H4 (cell line): Measurements from ENCODE around the gene FITM1. TPM values are rescaled to one million over a fixed set of nuclear protein-coding genes. Genes with fewer than 3 reads are reported as not detected.

ENCODE experiments used
- DNase-seq: peaks from one replicate; pipeline ENCODE4 v3.0.0-alpha.2; 2015; ENCODE audit warnings: low spot score
- total RNA-seq: library from RNA; depleted of rRNA; stranded (reverse); fragments of >200 nt; shearing (Covaris generic); gene quantifications from 2 replicates; pipeline ENCODE4 v1.2.3, GENCODE V29; 2014

FITM1 gene
- total RNA-seq, 1 experiment from 2014 or later, result not detected

DNA sequence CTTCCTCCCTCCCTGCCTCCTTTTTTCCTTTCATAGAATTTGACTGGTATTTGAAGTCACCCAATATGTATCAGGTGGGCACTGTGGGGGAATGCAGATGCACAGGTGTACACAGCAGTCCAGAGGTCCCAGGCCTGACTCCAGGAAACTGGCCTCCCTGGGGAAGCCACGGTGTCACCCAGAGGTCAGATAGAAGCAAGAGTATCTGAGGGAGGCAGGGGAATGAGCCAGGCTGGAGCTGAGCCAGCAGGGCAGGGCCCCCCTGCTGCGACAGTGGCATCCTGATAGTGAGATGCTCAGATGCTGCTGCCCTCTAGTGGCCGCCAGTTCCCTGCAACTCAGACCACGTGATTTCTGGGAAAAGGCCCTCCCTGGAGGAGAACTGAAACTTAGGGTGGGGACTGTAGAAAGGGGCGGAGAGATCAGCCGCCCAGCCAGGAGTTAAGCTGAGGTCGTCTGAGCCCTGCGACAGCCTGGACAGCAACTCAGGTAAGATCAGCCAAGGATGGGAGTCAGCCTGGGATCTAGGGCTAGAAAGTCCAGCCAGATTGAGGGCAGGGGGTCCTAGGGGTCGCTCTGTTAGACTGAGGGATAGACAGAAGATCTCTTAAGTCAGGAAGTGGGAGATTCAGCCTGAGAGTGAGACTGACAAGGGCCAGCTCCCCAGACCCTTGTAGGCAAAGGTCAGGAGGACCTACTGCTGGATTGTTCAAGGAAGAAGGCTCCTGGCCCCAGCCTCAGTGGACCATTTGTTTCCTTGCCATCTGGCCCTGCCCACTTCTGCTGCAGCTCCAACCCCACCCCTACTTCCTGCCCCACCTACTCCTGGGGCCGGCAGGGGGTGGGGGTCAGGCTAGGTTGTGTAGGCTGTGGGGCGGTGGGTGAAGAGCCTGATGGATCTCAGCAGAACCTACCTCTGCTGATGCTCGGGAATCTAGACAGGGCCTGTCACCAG, 30.7 kb downstream of the FITM1 start, which contains the start of gene IRF9:
Gene IRF9 (plus strand): TSS at position 416 of the 955 bp plus-strand sequence. CDS start 880 bp downstream, outside the sequence.
- peak; percentile 95 for DNase-seq

DNA sequence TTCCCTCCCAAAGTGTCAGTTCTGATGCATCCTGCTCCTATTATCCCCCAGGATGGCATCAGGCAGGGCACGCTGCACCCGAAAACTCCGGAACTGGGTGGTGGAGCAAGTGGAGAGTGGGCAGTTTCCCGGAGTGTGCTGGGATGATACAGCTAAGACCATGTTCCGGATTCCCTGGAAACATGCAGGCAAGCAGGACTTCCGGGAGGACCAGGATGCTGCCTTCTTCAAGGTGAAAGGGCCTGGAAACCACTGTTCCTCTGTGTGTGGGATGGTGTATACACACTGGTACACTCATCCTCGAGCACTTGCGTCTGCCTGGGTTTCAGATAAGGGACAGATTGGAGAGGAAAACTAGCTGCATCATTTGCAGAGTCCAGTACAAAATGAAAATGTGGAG, 31.6 kb downstream of the FITM1 start:
- no peak for DNase-seq

DNA sequence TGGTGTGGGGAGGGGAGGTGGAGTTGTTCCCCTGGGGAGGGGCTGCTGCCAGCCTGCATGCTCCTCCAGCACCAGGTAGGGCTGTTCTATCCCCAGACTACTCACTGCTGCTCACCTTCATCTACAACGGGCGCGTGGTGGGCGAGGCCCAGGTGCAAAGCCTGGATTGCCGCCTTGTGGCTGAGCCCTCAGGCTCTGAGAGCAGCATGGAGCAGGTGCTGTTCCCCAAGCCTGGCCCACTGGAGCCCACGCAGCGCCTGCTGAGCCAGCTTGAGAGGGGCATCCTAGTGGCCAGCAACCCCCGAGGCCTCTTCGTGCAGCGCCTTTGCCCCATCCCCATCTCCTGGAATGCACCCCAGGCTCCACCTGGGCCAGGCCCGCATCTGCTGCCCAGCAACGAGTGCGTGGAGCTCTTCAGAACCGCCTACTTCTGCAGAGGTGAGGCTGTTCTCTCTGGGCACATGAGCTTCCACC, 34.1 kb downstream of the FITM1 start:
- no peak for DNase-seq

DNA sequence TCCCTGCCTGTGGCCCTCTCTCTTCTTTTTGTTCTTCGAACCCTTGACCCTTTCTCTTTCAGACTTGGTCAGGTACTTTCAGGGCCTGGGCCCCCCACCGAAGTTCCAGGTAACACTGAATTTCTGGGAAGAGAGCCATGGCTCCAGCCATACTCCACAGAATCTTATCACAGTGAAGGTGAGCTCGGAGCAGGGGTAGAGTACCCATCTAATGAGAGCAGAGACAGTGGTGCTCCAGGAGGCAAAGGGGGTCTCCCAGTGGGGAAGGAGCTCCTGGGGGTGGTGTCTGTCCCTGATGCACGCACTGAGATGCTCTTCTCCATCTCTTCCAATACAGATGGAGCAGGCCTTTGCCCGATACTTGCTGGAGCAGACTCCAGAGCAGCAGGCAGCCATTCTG, 35.3 kb downstream of the FITM1 start:
- no peak for DNase-seq

DNA sequence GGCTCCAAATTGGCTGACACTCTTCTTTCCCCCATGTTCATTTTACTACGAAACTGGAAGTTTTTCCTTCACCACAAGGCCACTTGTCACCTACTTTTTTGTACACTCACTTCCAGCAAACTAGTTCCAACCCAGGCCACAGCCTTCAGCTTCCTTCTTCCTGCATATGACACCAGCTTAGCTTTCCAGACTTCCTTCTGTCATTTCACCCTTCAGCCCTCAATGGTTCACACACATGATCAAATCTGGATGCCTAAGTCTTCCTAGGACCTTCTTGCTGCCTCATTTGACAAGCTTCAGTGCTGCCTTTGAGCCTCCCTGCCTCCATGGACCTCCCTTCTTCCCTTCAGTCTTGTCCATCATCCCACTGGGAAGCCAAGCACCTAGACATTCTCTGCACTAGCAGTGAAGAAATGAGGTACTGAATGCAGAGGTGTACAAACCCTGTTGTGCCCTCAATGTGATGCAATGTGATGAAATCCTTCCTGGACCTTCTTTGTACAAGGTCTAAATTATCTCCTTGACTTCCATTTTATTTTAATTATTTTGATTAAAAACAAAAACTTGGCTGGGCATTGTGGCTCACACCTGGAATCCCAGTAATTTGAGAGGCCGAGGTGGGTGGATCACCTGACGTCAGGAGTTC, 37.1 kb downstream of the FITM1 start:
- no peak for DNase-seq

DNA sequence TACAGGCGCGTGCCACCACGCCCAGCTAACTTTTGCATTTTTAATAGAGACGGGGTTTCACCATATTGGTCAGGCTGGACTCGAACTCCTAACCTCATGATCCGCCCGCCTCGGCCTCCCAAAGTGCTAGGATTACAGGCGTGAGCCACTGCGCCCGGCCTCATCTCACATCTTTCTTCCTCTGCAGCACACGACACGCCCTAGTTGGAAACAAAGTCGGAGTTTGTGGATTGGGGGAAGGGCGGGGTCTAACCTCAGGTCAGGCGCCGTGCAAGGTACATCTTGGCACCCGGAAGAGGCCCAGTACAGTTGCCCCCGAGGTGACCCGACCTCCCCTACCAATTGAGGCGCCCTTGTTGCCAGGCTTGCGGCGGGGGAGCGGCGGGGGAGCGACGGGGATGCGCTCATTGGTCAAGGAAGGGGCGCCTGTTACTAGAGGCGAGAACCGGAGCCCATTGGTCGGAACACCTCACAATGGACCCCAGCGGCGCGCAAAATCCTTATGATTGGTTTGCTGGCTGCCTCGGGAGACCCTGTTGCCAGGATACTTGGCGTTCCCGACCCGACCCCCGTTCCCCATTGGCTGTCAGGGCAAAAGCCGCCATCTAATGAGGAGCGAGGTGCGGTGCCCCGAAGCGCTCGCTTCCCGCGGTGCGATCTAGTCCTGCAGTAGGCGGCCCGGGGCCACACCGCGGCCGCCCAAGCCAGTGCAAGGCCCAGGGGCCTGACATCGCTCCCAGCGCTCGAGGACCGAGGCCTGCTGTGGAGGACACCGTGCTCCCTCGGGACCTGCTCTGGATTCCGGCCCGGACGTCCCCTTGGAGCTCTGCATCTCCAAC, 41.2 kb downstream of the FITM1 start, which contains the start of gene REC8:
Gene REC8 (plus strand): TSS at position 659 of the 839 bp plus-strand sequence. CDS start 473 bp downstream, outside the sequence.
- no peak for DNase-seq

DNA sequence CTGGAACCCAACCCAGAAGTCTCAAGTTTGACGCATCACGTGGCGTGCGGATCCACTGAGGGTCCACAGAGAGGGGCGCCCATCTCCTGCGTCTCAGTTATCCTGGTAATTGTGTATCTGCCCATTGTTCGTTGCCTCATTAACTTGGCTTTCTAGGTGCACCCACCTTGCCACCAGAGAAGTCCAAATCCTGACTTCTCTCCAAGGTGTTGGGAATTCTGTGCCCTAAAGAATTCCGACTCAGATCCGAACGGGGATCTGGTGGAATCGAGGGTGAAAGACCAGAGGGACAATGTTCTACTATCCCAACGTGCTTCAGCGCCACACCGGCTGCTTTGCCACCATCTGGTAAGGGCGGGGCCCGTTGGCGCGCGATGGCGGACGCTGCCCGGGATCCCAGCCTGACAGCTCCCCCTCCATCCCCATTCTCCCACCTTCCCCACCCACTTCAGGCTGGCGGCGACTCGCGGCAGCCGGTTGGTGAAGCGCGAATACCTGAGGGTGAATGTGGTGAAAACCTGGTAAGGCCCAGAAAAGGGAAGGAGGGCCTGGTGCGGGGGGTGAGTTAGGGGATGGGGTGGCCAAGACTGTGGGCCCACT, 41.9 kb downstream of the FITM1 start:
- no peak for DNase-seq

DNA sequence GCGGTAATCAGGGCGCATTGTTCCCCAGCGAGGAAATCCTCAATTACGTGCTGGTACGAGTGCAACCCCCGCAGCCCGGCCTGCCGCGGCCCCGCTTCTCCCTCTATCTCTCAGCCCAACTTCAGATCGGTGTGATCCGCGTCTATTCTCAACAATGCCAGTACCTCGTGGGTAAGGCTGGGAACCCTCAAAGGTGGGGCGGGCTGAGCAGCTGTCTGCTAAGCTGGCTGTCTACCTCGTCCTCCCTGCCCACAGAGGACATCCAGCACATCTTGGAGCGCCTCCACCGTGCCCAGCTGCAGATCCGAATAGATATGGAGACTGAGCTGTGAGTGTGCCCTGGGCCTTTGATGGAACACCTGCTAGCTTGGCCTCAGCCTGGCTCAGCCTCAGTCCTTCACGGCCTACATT, 42.4 kb downstream of the FITM1 start:
- DNase-seq, result no peak

DNA sequence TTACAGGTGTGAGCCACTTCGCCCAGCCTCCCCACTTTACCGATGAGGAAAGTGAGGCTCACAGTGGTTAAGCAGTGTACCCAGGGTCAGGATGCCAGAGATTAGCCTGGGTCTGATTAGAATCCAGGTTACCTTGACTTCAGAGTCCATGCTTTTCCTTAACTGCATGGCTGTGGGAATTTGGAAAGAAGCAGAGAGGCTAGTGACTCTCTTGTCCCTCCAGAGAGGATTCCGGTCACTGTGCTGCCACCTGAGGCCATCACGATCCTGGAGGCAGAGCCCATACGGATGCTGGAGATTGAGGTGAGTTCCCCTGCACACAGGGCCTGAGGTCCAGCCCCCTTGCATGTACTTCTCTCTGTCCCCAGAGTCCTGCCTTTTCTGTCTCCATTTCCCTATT, 46.1 kb downstream of the FITM1 start:
- DNase-seq, result no peak

DNA sequence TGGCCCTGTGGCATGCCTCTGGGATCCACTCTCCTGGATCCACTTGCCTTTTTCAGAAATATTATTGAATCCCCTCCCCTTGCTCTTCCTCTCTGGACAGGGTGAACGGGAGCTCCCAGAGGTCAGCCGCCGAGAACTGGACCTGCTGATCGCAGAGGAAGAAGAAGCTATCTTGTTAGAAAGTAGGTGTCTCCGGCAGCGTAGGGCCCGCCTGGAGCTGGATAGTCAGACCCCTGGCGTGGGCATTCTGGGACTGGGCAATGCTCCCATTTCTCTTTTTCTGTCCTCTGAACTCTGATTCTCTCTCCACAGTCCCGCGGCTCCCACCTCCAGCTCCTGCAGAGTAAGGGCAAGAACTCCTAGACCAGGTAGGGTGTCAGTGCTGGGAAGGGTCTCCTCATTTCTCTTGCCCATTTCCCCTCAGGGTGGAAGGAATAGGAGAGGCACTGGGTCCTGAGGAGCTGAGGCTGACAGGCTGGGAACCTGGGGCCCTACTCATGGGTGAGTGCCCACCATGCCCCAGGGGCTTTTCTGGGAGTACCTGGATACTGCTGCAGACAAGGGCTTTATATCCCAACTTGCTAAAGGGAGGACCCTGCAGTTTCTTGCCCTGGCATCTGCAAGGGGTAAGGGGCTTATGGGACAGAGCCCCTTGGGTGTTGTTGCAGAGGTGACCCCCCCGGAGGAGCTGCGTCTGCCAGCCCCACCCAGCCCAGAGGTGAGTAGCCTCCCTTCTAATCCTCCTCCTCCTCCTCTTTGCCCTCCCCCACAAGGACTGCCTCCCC, 46.8 kb downstream of the FITM1 start:
- DNase-seq, result no peak

DNA sequence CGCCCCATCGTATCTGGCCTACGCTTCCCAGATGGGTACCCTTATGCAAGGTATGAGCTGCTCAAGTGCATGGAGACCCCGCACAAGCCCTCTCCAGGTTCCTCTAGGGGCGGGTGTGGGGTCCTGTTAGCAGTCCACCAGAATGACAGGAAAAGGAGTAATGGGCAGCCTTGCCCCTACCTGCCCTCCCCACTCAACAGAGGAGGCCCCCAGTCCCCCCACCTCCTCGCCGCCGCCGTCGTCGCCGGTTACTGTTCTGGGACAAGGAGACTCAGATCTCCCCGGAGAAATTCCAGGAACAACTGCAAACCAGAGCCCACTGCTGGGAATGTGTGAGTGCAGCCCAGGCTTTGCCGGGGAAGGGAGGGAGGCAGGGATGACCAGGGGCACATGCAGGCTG, 47.4 kb downstream of the FITM1 start:
- no peak for DNase-seq

DNA sequence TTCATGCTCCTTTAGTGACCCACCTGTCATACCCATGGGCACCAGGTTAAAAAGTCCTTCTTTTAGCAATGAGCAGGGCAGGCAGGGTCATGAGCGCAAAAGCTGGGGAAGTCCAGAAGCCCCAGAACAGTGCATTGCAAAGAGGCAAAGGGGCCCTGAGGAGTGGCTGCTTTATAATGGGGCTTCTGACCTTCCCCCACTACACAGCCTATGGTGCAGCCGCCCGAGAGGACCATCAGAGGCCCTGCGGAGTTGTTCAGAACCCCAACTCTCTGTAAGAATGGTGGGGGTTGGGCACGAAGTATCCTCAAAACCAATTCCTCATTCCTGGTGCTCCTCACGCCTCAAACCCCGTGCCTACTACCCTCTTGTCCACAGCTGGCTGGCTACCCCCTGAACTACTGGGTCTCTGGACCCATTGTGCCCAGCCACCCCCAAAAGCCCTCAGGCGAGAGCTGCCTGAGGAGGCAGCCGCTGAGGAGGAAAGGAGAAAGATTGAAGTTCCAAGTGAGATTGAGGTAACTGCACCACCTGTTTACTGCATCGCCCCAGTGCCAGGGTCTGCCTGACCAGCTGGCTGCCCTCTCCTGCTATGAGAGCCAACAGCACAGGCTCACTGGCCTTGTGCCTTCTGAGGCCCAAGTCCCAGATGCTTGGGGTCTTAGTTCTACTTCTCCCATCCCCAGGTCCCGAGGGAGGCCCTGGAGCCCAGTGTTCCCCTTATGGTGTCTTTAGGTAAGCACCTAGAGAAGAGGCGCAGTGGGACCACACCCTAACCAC, 48.1 kb downstream of the FITM1 start:
- no peak for DNase-seq

DNA sequence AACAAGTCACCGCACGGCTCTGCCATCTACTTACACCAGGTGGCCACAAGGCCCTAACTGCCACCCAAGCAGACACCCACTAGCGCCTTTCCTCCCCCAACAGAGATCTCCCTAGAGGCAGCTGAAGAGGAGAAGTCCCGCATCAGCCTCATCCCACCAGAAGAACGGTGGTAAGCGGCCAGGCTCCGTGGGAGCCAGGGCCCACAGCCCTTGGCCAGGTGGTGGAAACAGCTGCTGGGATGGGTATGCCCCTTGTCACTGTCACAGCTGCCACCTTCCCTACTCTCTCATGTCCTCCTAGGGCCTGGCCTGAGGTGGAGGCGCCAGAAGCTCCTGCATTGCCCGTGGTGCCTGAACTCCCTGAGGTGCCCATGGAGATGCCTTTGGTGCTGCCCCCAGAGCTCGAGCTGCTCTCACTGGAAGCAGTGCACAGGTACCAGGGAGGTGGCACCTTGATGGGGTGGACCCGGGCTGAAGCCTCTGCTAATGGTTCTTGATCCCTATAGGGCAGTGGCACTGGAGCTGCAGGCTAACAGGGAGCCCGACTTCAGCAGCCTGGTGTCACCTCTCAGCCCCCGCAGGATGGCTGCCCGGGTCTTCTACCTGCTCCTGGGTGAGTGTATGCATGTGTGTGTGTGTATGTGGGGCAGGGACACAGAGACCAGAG, 49.0 kb downstream of the FITM1 start:
- no peak for DNase-seq

DNA sequence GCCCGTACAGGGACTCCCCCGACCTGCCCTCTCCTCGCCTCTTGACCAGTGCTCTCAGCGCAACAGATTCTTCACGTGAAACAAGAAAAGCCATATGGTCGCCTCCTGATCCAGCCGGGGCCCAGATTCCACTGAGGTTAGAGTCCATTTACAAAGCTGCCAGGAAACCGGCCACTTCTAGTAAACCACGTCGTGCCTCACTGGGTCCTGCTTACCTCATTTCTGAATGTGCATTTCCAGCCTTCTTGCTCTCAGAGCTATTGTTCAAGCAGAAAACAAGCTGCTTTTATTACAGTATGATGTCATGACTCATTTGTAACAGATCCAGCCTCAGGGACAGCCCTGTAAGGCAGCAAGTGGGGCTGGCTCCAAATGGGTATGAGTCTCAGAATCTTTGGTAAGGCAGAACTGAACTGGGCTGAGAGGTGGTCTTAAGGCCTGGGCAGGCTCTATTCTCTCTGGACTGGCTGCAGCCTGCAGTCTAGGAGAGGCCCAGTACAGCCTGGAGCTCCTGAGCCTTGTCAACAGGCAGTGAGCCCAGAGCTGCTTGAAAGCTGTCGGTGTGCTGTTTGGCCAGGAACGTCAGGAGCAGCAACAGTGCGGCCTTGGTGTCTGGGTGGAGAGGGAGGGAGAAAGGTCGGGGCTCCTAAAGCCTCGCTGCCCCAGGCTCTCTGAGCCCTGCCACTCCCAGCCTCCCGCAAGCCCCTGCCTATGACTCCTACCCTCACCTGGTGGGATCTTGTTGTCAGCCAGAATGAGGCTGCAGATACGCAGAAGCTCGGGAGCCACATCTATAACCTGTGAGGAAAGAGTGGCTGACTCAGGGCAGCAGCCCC, 49.7 kb downstream of the FITM1 start:
- peak; percentile 43 for DNase-seq

DNA sequence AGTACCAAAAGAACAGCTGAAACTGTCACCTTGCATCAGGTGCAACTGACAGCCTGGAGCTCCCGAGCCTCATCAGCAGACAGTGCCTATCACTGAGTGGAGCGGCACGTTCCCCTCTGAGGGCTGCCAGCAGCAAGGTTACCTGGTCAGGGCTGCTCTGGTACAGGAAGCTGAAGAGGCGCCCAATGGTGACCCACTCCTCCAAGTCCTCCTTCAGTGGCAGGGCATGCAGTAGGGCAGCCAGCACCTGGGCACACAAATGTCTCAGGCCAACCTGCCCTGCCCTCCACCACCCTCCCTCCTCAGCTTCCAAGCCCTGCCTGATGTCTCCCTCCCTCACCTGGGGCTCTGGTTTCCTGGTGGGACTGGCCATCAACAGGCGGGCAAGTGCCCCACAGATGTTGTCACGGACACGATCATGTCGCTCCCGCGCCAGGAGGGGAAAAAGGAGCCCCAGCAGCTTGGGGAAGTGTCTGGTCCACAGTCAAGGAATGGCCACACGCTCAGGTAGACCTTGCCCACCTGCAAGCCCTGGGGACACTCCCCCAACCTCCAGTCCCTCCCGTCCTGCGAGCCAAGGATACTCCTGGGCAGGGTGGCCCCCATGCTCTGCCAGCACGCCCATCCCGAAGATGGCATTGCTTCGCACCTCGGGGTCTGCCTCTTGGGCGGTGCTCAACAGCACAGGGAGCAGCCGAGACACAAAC, 51.1 kb downstream of the FITM1 start:
- DNase-seq, result no peak
